Vagina (tissue), 2 donors: ENCODE measurements around the gene HTRA1.

Experiments used
- POLR2A ChIP-seq, 2 donors: fragments of 450-650 bp; IDR thresholded peaks; one replicate each; pipeline ENCODE4 v1.6.1; 2017; ENCODE audit warnings: antibody characterized with exemption in 2 of 2, mild to moderate bottlenecking in 2 of 2, moderate library complexity in 2 of 2
- POLR2AphosphoS5 ChIP-seq, 2 donors: sonication (generic); formaldehyde crosslinking; IDR thresholded peaks; one replicate each; pipeline ENCODE4 v1.9.0; 2017; ENCODE audit warnings: antibody characterized with exemption in 2 of 2, mild to moderate bottlenecking in 2 of 2, low read depth in 1 of 2; ENCODE audit not compliant: insufficient read depth in 1 of 2
- TF ChIP-seq, protein P1 (sequence below), 3 experiments: fragments of 450-650 bp in 2 of 3; fragments of 200-600 bp in 1 of 3; sonication (generic) in 1 of 3; IDR thresholded peaks; one replicate each; pipeline ENCODE4 v1.5.1; 2017 to 2019; ENCODE audit warnings: antibody characterized with exemption in 3 of 3, mild to moderate bottlenecking in 2 of 3, moderate library complexity in 2 of 3

DNA sequence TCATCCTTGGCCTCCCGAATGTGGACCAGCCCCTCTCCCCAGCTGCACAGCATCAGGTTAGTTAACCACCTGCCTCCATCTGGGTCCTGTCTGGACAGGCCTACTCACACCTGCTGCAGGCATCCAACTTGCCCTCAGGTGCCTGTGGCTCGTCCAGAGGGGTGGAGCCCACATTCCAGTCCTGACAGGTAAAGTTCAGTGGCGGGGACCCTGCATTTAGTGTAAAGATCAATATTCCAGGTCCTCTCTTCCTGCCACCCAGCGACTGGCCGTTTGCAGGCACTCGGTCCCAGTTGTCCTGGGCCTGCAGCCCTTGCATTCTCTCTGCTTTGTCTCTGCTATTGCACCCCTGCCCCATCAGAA lies 15.0 kb downstream of the HTRA1 start:
- TF ChIP-seq POLR2A (IDR thresholded peaks at IDR 0.05), result no peak
- TF ChIP-seq, protein P1, sequence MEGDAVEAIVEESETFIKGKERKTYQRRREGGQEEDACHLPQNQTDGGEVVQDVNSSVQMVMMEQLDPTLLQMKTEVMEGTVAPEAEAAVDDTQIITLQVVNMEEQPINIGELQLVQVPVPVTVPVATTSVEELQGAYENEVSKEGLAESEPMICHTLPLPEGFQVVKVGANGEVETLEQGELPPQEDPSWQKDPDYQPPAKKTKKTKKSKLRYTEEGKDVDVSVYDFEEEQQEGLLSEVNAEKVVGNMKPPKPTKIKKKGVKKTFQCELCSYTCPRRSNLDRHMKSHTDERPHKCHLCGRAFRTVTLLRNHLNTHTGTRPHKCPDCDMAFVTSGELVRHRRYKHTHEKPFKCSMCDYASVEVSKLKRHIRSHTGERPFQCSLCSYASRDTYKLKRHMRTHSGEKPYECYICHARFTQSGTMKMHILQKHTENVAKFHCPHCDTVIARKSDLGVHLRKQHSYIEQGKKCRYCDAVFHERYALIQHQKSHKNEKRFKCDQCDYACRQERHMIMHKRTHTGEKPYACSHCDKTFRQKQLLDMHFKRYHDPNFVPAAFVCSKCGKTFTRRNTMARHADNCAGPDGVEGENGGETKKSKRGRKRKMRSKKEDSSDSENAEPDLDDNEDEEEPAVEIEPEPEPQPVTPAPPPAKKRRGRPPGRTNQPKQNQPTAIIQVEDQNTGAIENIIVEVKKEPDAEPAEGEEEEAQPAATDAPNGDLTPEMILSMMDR (IDR thresholded peaks at IDR 0.05), result no peak
- TF ChIP-seq POLR2AphosphoS5 (IDR thresholded peaks at IDR 0.05; ENCODE audit: insufficient read depth in 1 of 2, low read depth in 1 of 2), result no peak
